Activated B cell treated with CpG ODN at 0.5 μM for 24 hours (primary cell): ENCODE results near the gene RETREG1. TPM values are rescaled to one million over a fixed set of nuclear protein-coding genes. Genes with fewer than 3 reads are reported as not detected.

Source experiments
- ATAC-seq: fragments of 200-7000 bp; cut with Tn5 transposase; one replicate; pipeline ENCODE4 v1.10.0; 2021; ENCODE audit warnings: low read depth, mild to moderate bottlenecking, moderate library complexity
- CTCF ChIA-PET: fragments of 350-600 bp; sonication (Branson Sonifier 250); formaldehyde crosslinking; loops from one replicate; lab custom pipeline; 2021; ENCODE audit warnings: antibody characterized with exemption; lab: Charles Lee
- POLR2A ChIA-PET: fragments of 350-600 bp; sonication (Branson Sonifier 250); formaldehyde crosslinking; loops from one replicate; lab custom pipeline; 2021; ENCODE audit warnings: antibody characterized with exemption; lab: Charles Lee
- DNase-seq: peaks from one replicate; pipeline ENCODE4 v3.0.0; 2022
- H3K27ac Mint-ChIP-seq: one replicate; pipeline ENCODE4 v1.8.0; 2020; ENCODE audit warnings: mixed read lengths
- H3K27me3 Mint-ChIP-seq: one replicate; pipeline ENCODE4 v1.8.0; 2021; ENCODE audit warnings: mixed read lengths
- H3K36me3 Mint-ChIP-seq: one replicate; pipeline ENCODE4 v1.8.0; 2021; ENCODE audit warnings: low read depth, mixed read lengths
- H3K4me1 Mint-ChIP-seq: one replicate; pipeline ENCODE4 v1.8.0; 2021; ENCODE audit warnings: mixed read lengths
- H3K4me3 Mint-ChIP-seq: one replicate; pipeline ENCODE4 v1.8.0; 2020; ENCODE audit warnings: mild to moderate bottlenecking, mixed read lengths
- H3K9me3 Mint-ChIP-seq: one replicate; pipeline ENCODE4 v1.8.0; 2020; ENCODE audit warnings: mixed read lengths
- intact Hi-C: fragments of 100-400 bp; cut with micrococcal nuclease; formaldehyde crosslinking; loops from one replicate; pipeline ENCODE4 v1.15.1; 2024
- total RNA-seq: library from RNA; stranded (reverse); gene quantifications from 2 replicates; pipeline ENCODE4 v1.2.3, GENCODE V29; 2022
- TF ChIP-seq, protein P1 (sequence below): fragments of 200-600 bp; IDR thresholded peaks from one replicate; pipeline ENCODE4 v1.8.0; 2022; ENCODE audit warnings: antibody characterized with exemption, mild to moderate bottlenecking

Gene RETREG1
- total RNA-seq, 1 donor from 2014 or later = 3.5 TPM

DNA sequence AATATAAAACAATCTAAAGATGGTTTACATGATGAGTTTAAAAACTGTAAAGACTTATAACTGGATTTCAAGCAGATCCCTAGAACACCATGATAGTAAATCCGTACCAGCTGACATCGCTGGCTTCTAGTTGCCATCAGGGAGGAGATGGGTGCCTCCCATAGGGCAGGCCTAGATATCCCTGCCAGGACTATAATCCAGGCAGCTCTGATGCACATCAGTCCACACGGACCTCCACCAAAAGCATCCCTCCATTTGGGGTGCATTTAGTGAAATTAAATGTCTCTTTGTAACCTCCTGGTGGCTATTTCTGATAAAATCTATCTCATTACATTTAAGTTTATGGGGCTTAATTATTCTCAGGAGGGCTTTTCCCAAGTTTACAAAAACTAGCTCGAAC, 45.8 kb downstream of the RETREG1 start:
- peaks cover 8% of the 10 kb centered on the region for H3K36me3 Mint-ChIP-seq
- no peaks in the 10 kb centered on the region for H3K4me1 Mint-ChIP-seq
- intact Hi-C loops = no loop called here
- ChIA-PET CTCF (interaction anchor here (1.2 kb wide), 1 partner anchor 18 kb away, joined by 3 read pairs; no protein-coding TSS in a partner anchor), POLR2A (no interaction called here)
- DNase-seq = no peak
- no peak overlapping the region for H3K27ac Mint-ChIP-seq
- no peaks in the 10 kb centered on the region for H3K27me3 Mint-ChIP-seq
- TF ChIP-seq, protein P1, sequence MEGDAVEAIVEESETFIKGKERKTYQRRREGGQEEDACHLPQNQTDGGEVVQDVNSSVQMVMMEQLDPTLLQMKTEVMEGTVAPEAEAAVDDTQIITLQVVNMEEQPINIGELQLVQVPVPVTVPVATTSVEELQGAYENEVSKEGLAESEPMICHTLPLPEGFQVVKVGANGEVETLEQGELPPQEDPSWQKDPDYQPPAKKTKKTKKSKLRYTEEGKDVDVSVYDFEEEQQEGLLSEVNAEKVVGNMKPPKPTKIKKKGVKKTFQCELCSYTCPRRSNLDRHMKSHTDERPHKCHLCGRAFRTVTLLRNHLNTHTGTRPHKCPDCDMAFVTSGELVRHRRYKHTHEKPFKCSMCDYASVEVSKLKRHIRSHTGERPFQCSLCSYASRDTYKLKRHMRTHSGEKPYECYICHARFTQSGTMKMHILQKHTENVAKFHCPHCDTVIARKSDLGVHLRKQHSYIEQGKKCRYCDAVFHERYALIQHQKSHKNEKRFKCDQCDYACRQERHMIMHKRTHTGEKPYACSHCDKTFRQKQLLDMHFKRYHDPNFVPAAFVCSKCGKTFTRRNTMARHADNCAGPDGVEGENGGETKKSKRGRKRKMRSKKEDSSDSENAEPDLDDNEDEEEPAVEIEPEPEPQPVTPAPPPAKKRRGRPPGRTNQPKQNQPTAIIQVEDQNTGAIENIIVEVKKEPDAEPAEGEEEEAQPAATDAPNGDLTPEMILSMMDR = no peak
- no peak overlapping the region for H3K4me3 Mint-ChIP-seq
- no peaks in the 10 kb centered on the region for H3K9me3 Mint-ChIP-seq
- no peak for ATAC-seq

DNA sequence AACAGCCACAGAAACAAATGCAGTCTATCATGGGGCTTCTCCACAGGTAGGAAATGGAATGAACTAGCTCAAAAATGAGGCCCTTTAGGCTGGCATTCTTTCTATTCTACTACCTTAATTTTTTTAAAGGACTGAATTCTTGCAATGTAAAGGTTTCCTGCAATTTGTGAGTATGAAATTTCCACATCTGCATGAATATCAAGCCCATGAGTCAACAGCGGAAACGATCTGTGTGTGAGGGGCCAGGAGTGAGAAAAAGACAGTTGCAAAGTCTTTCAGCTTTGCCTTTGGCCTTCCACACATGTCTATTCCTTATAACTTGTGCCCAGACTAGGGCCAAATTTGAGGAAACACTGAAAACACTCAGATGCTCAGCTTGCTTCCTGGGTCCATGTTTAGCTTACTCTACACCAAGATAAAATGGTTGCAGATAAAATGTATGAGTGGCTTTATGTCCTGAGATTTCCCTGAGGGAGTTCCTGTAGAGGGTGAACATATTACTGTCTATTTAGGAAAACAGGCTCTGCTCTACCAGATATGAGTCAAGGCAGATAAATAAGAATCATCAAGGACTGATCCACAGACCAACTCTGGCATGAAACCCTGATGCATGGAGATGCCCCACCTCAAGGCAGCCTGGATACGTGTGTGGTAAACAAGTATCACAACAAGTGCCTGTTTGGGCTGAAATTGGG, 46.5 kb downstream of the RETREG1 start:
- intact Hi-C loops = no loop called here
- no peaks in the 10 kb centered on the region for H3K9me3 Mint-ChIP-seq
- DNase-seq (no peak), ATAC-seq (no peak)
- no peaks in the 10 kb centered on the region for H3K27me3 Mint-ChIP-seq
- TF ChIP-seq, protein P1 = no peak
- H3K4me1 Mint-ChIP-seq = no peaks in the 10 kb centered on the region
- peaks cover 8% of the 10 kb centered on the region for H3K36me3 Mint-ChIP-seq
- H3K4me3 Mint-ChIP-seq = no peak overlapping the region
- ChIA-PET CTCF (interaction anchor here (1.2 kb wide), 1 partner anchor 18 kb away, joined by 3 read pairs; no protein-coding TSS in a partner anchor), POLR2A (no interaction called here)
- H3K27ac Mint-ChIP-seq = no peak overlapping the region

- Mint-ChIP-seq H3K4me1 (no peaks in the 10 kb centered on the region), H3K9me3 (no peaks in the 10 kb centered on the region), H3K36me3 (peaks cover 8% of the 10 kb centered on the region), H3K4me3 (no peak overlapping the region), H3K27me3 (no peaks in the 10 kb centered on the region), H3K27ac (no peak overlapping the region)
- ChIA-PET POLR2A (interaction anchor here (0.6 kb wide), 1 partner anchor 103 kb away, joined by 3 read pairs; no protein-coding TSS in a partner anchor), CTCF (no interaction called here)
- ATAC-seq = no peak
- intact Hi-C loops = no loop called here
- no peak for DNase-seq
- TF ChIP-seq, protein P1 = no peak
Measured at GRCh38 chr5:16568875-16569580, 47.8 kb downstream of the RETREG1 start.

GRCh38 chr5:16567365-16567764, 49.4 kb downstream of the RETREG1 start:
- Mint-ChIP-seq H3K27ac (no peak overlapping the region), H3K36me3 (peaks cover 8% of the 10 kb centered on the region)

GRCh38 chr5:16565118-16565517, 51.7 kb downstream of the RETREG1 start:
- H3K9me3 Mint-ChIP-seq = no peaks in the 10 kb centered on the region
- ATAC-seq (no peak), DNase-seq (no peak)
- H3K4me3 Mint-ChIP-seq = no peak overlapping the region
- POLR2A ChIA-PET = no interaction called here
- TF ChIP-seq, protein P1 = no peak
- no peaks in the 10 kb centered on the region for H3K27me3 Mint-ChIP-seq
- H3K27ac Mint-ChIP-seq = no peak overlapping the region
- CTCF ChIA-PET = no interaction called here
- intact Hi-C loops = no loop called here
- H3K4me1 Mint-ChIP-seq = no peaks in the 10 kb centered on the region
- H3K36me3 Mint-ChIP-seq = peaks cover 8% of the 10 kb centered on the region

More at GRCh38 chr5:16567365-16567764, 49.4 kb downstream of the RETREG1 start:
- Mint-ChIP-seq H3K27me3 (no peaks in the 10 kb centered on the region), H3K9me3 (no peaks in the 10 kb centered on the region), H3K4me1 (no peaks in the 10 kb centered on the region), H3K4me3 (no peak overlapping the region)
- ChIA-PET CTCF (no interaction called here), POLR2A (no interaction called here)
- ATAC-seq (no peak), DNase-seq (no peak)
- intact Hi-C loops = no loop called here
- TF ChIP-seq, protein P1 = no peak
